ENCODE data around the gene MCCC2. TPM values are rescaled to one million over a fixed set of nuclear protein-coding genes. Genes with fewer than 3 reads are reported as not detected.

MCCC2 gene
- total and polyA plus RNA-seq, 10 of the 15 experiments (the other 5 are each of a cell fraction or from before 2014, with no cell fraction given), result 22.2 to 106 (median 77.7) TPM

- POLR2A ChIA-PET, result interaction anchor here (0.7 to 1.0 kb wide), 2 partner anchors 13 to 32 kb away, joined by 6 to 7 read pairs; no protein-coding TSS in a partner anchor
- ATAC-seq, result no peak
- BruUV-seq (replicated peaks), result TSS peak; percentile 70
- DNase-seq (ENCODE audit: low read depth, low spot score), result no peak
- intact Hi-C loops (cut with micrococcal nuclease; ENCODE audit: unreplicated experiment) (no loop called here), in situ Hi-C loops (cut with MboI) (no loop called here)
- peak overlapping the region; percentile 13; the same call in 1 of the 2 replicates for H3K27ac ChIP-seq (ENCODE audit: control insufficient read depth, insufficient read depth)
- no peaks in the 10 kb centered on the region for H3K36me3 ChIP-seq (ENCODE audit: control insufficient read depth in 2 of 2, insufficient read depth in 2 of 2, low read length in 1 of 2)
- H3K79me2 ChIP-seq (ENCODE audit: control insufficient read depth, insufficient read depth, low read length), result peaks cover 50% of the 10 kb centered on the region
- no peaks in the 10 kb centered on the region for H4K20me1 ChIP-seq (ENCODE audit: control insufficient read depth, insufficient read depth)
- RAD21 ChIA-PET (ENCODE audit: unreplicated experiment), result no interaction called here
- H3K4me2 ChIP-seq (ENCODE audit: control insufficient read depth, insufficient read depth), result peak overlapping the region; percentile 48
- SMC1A ChIA-PET (ENCODE audit: uncharacterized antibody, unreplicated experiment), result interaction anchor here (0.9 to 4.3 kb wide), 3 partner anchors 12 to 133 kb away, joined by 4 to 22 read pairs (median 4); partner anchors contain the start of gene BDP1
- no peak overlapping the region for H2AFZ ChIP-seq (ENCODE audit: control insufficient read depth, low read depth, low read length)
- H3K27me3 ChIP-seq (replicated peaks in 1 of 2; ENCODE audit: control insufficient read depth in 2 of 2, insufficient read depth in 2 of 2, low read length in 1 of 2), result no peaks in the 10 kb centered on the region
- H3K4me1 ChIP-seq (ENCODE audit: control insufficient read depth, insufficient read depth, low read length), result peaks cover 2% of the 10 kb centered on the region; the same call in 1 of the 2 replicates
- TF ChIP-seq CHD2 (IDR thresholded peaks at IDR 0.05; ENCODE audit: borderline replicate concordance, low read depth, low read length) (no peak), ZNF592 (IDR thresholded peaks at IDR 0.05) (no peak), BACH1 (IDR thresholded peaks at IDR 0.05; ENCODE audit: borderline replicate concordance) (no peak), NFIC (IDR thresholded peaks at IDR 0.05; ENCODE audit: low read depth, low read length) (no peak), ATF3 (IDR thresholded peaks at IDR 0.05; ENCODE audit: borderline replicate concordance, extremely low read depth, low read depth, low read length) (no peak), JUND (IDR thresholded peaks at IDR 0.05; ENCODE audit: low read depth, low read length) (no peak), POLR2A (IDR thresholded peaks at IDR 0.05; ENCODE audit: low read depth, low read length) (no peak), CBFB (IDR thresholded peaks at IDR 0.05; ENCODE audit: low read depth) (no peak), ZNF217 (IDR thresholded peaks at IDR 0.05) (no peak), MXI1 (IDR thresholded peaks at IDR 0.05; ENCODE audit: low read depth, low read length) (no peak), NFXL1 (IDR thresholded peaks at IDR 0.05; ENCODE audit: borderline replicate concordance) (no peak), NRF1 (conservative IDR thresholded peaks at IDR 0.05; ENCODE audit: low read depth, low read length) (no peak), MEF2B (IDR thresholded peaks at IDR 0.05; ENCODE audit: partially characterized antibody, poor library complexity, severe bottlenecking) (no peak), EP300 (IDR thresholded peaks at IDR 0.05; ENCODE audit: borderline replicate concordance in 1 of 2, control insufficient read depth in 1 of 2, low read depth in 2 of 2, low read length in 2 of 2) (no peak)
- WGBS (ENCODE audit: insufficient coverage, insufficient replicate concordance, low lambda C conversion rate, missing lambda C conversion rate), result 95% methylated on average over 2 of the region's 2 CpGs
- H3K9ac ChIP-seq (ENCODE audit: control insufficient read depth, insufficient read depth, low read length), result 0 out of 2 replicates have a peak overlapping the region, but pooled peaks have one; percentile 2
- H3K9me3 ChIP-seq (replicated peaks; ENCODE audit: control insufficient read depth, insufficient read depth, low read length), result no peaks in the 10 kb centered on the region
- CTCF ChIA-PET, result interaction anchor here (1.3 to 4.8 kb wide), 3 partner anchors 12 to 113 kb away, joined by 4 to 44 read pairs (median 6); no protein-coding TSS in a partner anchor
- no peak for FAIRE-seq
- H3K4me3 ChIP-seq, result peak overlapping the region; percentile 98
These were observed 1.4 kb downstream of the MCCC2 start for GRCh38 chr5:71588533-71588885.
